ENCODE data around the gene EEFSEC. TPM values are rescaled to one million over a fixed set of nuclear protein-coding genes. Genes with fewer than 3 reads are reported as not detected.

Gene EEFSEC
- total RNA-seq, 2 donors from 2014 or later = 20.8 to 32.7 TPM

DNA sequence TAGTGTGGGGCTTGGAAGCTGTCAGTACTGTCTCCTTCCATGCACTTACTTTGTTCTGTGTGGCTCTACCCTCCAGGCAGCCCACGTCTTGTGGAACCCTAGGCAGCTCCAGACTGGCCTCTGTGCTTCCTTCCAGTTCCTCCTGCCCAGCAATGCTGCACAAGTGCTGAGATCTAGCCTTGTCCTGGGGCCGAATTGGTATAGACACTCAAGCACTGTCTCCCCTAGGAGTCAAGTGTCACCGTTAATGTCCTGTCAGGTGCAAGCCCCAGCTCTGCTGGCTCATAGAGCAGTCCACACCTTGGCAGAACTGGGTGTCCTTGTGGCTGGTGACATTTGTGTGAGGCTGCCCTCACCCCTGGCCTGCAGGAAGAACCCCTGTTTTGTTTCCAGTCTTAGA, 130.1 kb downstream of the EEFSEC start:
- no peak overlapping the region for H3K27ac Mint-ChIP-seq
- ATAC-seq (no peak), DNase-seq (ENCODE audit: low spot score) (no peak)
- peaks cover 0 to 6% of the 10 kb centered on the region in 2 donors for H3K4me1 Mint-ChIP-seq (ENCODE audit: low read depth in 2 of 2)
- no peaks in the 10 kb centered on the region for H3K36me3 Mint-ChIP-seq
- H3K9me3 Mint-ChIP-seq = no peaks in the 10 kb centered on the region
- H3K27me3 Mint-ChIP-seq = no peaks in the 10 kb centered on the region
- H3K4me3 Mint-ChIP-seq = no peak overlapping the region

DNA sequence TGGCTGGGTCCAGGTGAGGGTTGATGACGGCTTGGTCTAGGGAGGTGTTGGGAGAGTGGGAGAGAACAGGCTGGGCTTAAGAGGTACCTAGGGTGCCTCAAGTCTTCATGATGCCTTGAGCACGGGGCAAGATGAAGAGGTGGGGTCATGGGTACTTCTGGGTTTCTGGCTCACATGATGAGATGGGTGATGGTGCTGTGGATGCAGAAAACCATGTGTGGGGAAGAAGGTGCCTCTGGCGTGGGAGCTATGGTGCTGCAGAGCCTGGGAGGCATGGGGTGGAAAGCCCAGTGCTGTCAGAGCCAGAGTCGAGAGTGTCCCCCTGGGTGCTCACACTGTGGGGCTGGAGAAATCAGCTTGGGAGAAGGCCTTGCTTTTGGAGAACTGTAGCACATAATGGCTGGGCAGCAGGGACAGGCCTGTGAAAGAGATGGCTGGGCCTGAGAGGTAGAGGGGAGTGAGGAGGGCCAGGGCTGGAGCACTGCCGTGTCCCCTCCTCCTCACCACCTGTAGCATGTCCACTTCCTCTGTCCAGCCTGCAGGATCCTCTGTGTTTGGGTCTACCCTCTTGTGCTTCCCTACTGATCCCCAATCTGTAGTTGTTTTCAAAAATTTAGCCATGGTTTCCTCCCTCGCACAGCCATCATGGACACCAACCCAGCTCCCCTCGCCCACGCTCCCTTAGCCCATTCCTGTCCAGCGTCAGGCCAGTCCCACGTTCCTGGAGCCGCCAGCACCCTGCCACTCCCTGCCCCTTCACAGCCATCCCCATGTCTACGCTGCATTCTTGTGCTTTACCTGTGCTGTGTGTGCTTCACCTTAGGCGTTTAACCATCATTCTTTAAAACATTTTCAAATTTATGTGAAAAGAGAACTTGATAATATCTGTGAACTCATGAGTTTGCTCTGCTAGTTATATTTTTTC, 132.0 kb downstream of the EEFSEC start:
- DNase-seq (ENCODE audit: low spot score) (no peak), ATAC-seq (peak in 1 of 2 donors; percentile 28)
- Mint-ChIP-seq H3K36me3 (no peaks in the 10 kb centered on the region), H3K9me3 (no peaks in the 10 kb centered on the region), H3K4me3 (no peak overlapping the region), H3K27me3 (no peaks in the 10 kb centered on the region), H3K4me1 (ENCODE audit: low read depth in 2 of 2) (peaks cover 0 to 6% of the 10 kb centered on the region in 2 donors), H3K27ac (no peak overlapping the region)

DNA sequence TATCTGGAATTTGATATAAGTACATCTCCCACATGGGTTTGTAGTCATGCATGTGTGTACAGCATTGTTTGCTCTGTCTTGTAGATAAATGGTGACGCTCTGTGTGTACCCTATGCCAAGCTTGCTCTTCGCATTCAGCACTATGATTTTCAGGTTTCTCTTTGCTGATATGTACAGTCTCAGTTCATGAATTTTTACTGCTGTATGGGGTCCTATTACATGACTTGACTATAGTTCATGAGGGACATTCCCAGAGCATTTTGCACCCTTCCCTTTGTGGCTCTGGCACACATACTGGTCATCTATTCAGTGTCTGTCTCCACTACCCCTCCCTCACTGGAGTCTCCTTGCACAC, 132.7 kb downstream of the EEFSEC start:
- H3K27ac Mint-ChIP-seq = no peak overlapping the region
- H3K36me3 Mint-ChIP-seq = no peaks in the 10 kb centered on the region
- no peak overlapping the region for H3K4me3 Mint-ChIP-seq
- H3K9me3 Mint-ChIP-seq = no peaks in the 10 kb centered on the region
- DNase-seq (ENCODE audit: low spot score) (no peak), ATAC-seq (no peak)
- H3K27me3 Mint-ChIP-seq = no peaks in the 10 kb centered on the region
- H3K4me1 Mint-ChIP-seq (ENCODE audit: low read depth in 2 of 2) = peaks cover 0 to 4% of the 10 kb centered on the region in 2 donors

DNA sequence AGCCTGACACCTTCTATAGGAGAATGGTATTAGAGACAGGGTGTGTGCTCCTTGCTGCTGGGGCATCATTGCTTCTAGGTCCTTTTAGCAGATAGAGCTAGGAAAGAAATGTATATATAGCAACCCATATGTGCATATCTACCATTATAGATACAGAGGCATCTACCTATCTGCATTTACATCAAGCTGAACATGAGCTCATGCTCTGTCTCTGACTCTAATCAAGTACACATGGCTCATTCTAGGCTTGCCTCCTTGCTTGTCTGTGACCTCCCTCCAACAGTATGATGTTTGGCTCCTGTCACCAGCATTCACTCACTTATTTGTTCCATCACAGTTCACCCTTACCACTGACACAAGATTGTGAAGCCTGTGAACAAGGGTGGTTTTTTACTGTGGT, 133.4 kb downstream of the EEFSEC start:
- H3K27me3 Mint-ChIP-seq = no peaks in the 10 kb centered on the region
- peaks cover 0 to 4% of the 10 kb centered on the region in 2 donors for H3K4me1 Mint-ChIP-seq (ENCODE audit: low read depth in 2 of 2)
- H3K9me3 Mint-ChIP-seq = no peaks in the 10 kb centered on the region
- ATAC-seq (no peak), DNase-seq (ENCODE audit: low spot score) (no peak)
- no peak overlapping the region for H3K27ac Mint-ChIP-seq
- H3K36me3 Mint-ChIP-seq = no peaks in the 10 kb centered on the region
- no peak overlapping the region for H3K4me3 Mint-ChIP-seq

DNA sequence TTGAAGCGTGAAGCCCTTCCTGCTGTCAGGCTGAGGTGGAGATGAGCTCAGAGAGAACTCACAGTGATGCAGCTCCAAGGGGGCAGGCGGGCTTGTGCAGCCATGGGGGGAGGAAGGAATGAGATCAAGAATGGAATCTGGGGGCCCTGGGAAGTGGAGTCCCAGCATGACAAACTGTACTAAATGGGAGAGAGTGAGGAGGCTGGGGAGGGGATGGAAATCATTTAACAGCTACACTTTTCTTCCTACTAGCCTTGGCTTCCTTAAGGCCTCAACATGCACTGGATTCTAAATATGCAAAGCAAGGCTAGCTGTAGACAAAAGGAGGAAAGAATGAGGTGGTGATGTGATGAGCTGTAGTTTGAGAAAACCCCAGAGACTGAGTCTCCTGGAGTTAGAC, 133.9 kb downstream of the EEFSEC start:
- H3K36me3 Mint-ChIP-seq = no peaks in the 10 kb centered on the region
- ATAC-seq (no peak), DNase-seq (ENCODE audit: low spot score) (no peak)
- H3K4me3 Mint-ChIP-seq = no peak overlapping the region
- H3K27ac Mint-ChIP-seq = no peak overlapping the region
- no peaks in the 10 kb centered on the region for H3K9me3 Mint-ChIP-seq
- H3K4me1 Mint-ChIP-seq (ENCODE audit: low read depth in 2 of 2) = peaks cover 0 to 4% of the 10 kb centered on the region in 2 donors
- H3K27me3 Mint-ChIP-seq = no peaks in the 10 kb centered on the region

DNA sequence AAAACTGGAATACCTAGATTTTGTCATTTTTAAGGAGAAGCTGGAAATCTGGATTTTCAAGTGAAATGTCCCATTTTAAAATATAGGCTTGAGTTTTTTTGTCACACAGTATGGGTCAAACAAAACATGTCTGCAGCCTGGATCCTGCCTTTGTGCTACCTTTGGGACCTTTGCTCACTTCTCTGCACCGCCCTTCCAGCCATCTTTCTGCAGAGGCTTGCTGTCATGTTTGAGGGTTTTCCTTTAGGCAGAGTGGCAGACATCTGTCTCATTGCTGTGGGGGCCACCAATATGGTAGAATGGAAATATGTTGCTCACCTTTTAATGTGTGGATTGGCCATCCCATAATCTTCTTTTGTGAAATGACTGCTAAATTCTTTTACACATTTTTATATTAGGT, 136.3 kb downstream of the EEFSEC start:
- H3K27ac Mint-ChIP-seq = no peak overlapping the region
- H3K4me1 Mint-ChIP-seq (ENCODE audit: low read depth in 2 of 2) = peaks cover 0 to 7% of the 10 kb centered on the region in 2 donors
- H3K9me3 Mint-ChIP-seq = no peaks in the 10 kb centered on the region
- ATAC-seq (no peak), DNase-seq (ENCODE audit: low spot score) (no peak)
- H3K27me3 Mint-ChIP-seq = no peaks in the 10 kb centered on the region
- H3K36me3 Mint-ChIP-seq = no peaks in the 10 kb centered on the region
- H3K4me3 Mint-ChIP-seq = no peak overlapping the region

DNA sequence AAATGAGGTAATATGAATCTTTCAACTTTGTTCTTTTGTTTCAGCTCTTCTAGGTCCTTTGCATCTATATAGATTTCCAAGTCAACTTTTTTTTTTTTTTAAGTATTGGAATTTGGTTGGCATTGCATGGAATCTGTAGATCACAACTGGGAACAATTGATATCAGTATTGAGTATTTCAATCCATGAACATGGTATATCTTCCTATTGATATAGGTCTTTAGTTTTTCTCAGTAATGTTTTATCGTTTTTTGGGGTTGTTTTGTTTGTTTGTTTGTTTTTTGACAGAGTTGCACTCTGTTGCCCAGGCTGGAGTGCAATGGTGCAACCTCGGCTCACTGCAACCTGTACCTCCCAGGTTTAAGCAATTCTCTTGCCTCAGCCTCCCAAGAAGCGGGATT, 137.2 kb downstream of the EEFSEC start:
- no peaks in the 10 kb centered on the region for H3K36me3 Mint-ChIP-seq
- ATAC-seq = no peak
- peaks cover 0 to 4% of the 10 kb centered on the region in 2 donors for H3K4me1 Mint-ChIP-seq (ENCODE audit: low read depth in 2 of 2)
- no peaks in the 10 kb centered on the region for H3K9me3 Mint-ChIP-seq
- no peak overlapping the region for H3K4me3 Mint-ChIP-seq
- H3K27ac Mint-ChIP-seq = no peak overlapping the region
- H3K27me3 Mint-ChIP-seq = no peaks in the 10 kb centered on the region
- no peak for DNase-seq (ENCODE audit: low spot score)

DNA sequence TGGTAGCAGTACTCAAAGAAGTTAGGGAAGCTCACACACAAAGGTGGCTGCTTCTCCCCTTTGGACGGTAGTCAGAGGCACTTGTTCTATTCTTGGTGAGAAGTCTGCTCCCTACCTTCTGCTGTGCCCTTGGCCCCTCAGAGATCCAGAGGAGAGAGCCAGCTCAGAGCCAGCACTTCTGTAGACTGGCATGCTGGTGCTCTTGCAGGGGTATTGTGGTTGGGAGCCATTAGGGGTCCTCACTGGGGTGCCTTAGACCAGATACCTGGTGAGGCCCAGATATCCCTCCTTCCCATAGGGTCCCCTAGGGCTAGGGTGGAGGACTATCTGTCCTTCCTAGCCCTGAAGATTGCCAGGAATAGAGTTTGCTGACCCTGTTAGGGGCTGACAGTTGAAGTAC, 140.6 kb downstream of the EEFSEC start:
- no peak for ATAC-seq
- no peak overlapping the region for H3K27ac Mint-ChIP-seq

DNA sequence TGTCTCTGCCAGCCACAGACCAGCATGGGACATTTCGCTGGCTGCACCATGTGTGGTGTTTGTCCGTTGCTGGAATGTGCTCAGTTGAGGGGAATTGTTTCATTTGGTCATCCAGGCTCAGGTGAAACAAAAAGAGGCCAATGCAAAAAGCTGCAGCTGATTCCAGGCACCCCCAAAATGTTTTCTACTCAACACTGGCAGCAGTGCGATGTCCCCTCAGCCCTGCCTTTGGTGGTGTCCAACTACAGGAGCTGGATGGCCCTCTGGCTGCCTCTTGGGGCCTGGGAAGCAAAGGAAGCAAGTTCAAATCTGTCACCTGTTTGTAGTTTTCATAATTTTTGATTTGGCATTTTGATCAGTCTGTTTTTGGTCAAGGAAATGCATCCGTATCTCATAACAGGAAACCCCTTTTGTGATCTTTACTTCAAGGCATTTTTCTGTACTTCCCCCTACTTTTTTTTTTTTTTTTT, 141.8 kb downstream of the EEFSEC start:
- Mint-ChIP-seq H3K36me3 (no peaks in the 10 kb centered on the region), H3K4me1 (ENCODE audit: low read depth in 2 of 2) (peaks cover 0 to 4% of the 10 kb centered on the region in 2 donors), H3K27ac (no peak overlapping the region), H3K9me3 (no peaks in the 10 kb centered on the region), H3K27me3 (no peaks in the 10 kb centered on the region), H3K4me3 (no peak overlapping the region)
- DNase-seq (ENCODE audit: low spot score) = no peak
- no peak for ATAC-seq

More for the DNA sequence above, 140.6 kb downstream of the EEFSEC start:
- DNase-seq (ENCODE audit: low spot score) = no peak
- Mint-ChIP-seq H3K4me3 (no peak overlapping the region), H3K9me3 (no peaks in the 10 kb centered on the region), H3K36me3 (no peaks in the 10 kb centered on the region), H3K4me1 (ENCODE audit: low read depth in 2 of 2) (peaks cover 0 to 4% of the 10 kb centered on the region in 2 donors), H3K27me3 (no peaks in the 10 kb centered on the region)

DNA sequence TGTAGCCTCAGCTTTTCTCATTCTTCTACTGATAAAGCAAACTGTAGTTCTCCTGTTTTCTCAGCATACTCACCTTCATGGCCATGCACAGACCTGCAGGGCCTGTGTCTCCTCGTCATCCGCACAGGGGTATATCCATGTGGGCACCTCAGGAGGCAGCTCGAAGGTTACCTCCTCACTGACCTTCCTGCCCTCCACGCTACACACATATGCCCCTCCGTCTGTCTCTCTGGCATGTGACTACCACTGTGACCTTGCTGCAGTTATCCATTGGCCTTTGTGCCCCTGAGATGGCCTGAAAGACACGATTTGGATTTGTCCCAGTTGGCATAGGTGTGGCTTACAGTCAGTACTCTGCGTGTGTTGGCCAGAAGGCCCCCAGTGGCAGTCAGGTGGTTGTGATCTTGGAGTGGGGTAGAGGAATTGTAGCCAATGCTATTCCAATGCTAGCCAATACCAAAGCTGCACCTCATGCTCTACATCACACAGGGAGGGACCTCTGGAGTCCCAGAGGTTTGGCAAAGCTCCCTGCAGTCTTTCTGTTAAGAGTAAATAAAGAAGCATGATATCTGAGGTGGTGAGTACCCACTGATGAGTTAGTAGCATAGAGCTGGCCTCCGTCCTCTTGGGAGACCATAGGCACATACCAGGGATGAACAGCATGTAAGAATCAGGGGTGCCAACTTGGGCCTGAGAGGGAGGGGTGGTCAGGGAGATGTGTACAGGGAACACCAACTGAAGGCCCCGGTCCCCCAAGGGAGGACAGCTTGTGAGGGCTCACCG, 143.4 kb downstream of the EEFSEC start:
- H3K9me3 Mint-ChIP-seq = no peaks in the 10 kb centered on the region
- no peak for DNase-seq (ENCODE audit: low spot score)
- H3K4me3 Mint-ChIP-seq = no peak overlapping the region
- no peaks in the 10 kb centered on the region for H3K36me3 Mint-ChIP-seq
- ATAC-seq = peak in 1 of 2 donors; percentile 56
- H3K27me3 Mint-ChIP-seq = no peaks in the 10 kb centered on the region
- H3K27ac Mint-ChIP-seq = no peak overlapping the region
- H3K4me1 Mint-ChIP-seq (ENCODE audit: low read depth in 2 of 2) = peaks cover 0 to 4% of the 10 kb centered on the region in 2 donors

DNA sequence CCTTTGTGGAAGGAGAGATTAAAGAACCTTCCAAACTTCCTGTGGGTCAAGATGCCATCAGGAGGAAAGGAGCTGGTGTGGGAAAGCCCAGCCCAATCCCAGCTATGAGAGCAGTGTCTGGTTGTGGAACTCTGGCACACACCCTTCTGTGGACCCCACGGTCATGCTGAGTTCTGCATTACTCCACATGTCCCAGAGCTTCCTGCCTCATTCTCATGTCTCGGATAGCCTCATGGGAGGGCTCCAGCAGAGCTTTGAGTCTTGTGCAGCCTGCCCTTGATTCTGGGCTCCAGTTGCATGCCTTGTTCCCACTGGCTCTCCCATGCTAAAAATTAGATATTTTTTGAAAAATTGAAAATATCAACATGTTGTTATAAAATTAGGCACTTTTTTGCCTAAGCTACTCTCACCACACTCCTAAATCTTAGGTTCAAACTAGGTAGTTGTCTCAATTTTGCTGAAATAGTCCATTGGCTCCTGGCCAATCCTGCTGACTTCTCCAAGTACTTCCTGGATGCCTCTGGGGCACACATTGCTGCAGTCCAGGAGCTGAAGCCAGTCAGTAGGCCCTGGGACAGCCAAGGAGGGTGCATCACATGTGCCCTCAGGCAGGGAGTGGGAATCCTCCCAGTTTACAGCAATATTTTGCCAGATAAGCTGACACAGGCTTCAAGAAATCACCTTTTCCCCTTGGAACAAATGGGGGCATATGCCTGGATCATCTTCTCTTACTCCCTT, 144.3 kb downstream of the EEFSEC start:
- H3K27me3 Mint-ChIP-seq = no peaks in the 10 kb centered on the region
- DNase-seq (ENCODE audit: low spot score) (no peak), ATAC-seq (no peak)
- H3K9me3 Mint-ChIP-seq = no peaks in the 10 kb centered on the region
- no peak overlapping the region for H3K4me3 Mint-ChIP-seq
- H3K27ac Mint-ChIP-seq = no peak overlapping the region
- H3K4me1 Mint-ChIP-seq (ENCODE audit: low read depth in 2 of 2) = peaks cover 0 to 4% of the 10 kb centered on the region in 2 donors
- H3K36me3 Mint-ChIP-seq = no peaks in the 10 kb centered on the region

DNA sequence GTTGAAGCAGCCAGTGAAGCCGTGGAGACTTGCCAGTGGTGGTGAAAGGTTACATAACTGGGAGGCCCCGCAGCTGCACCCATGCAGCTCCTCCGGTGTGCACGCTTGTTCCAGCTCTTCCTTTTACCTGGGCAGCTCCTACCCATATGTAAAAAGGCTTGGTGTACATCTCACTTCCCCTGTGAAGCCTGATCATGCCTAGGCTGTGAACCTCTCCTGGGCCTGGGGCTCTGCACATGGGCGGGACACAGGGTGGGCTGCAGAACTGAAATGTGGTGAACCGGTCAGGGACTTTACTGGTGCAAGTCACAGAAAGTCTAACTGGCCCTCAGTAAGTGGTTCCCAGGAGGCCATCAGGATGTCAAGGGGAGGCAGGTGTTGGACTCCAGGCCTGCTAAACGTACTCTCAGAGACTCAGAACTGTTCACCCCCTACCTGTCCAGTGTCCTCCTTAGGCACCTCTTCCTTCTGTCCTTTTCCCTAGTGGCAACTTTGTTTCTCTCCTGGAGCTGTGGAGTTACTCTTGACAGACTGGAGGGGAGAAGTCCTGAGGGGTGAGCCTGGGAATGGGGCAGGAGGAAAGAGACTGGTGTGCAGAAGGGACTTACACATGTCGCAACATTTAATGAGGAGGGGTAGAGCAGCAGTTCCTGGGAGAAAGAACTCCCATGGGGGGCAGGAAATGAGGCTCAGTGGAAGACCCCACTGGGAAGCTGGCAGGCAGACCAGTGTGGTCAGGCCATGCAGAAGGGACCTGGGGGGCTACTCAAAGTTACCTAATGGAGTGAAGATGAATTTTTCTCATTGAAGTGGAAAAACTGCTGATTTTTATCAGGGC, 148.1 kb downstream of the EEFSEC start:
- Mint-ChIP-seq H3K9me3 (no peaks in the 10 kb centered on the region), H3K4me1 (ENCODE audit: low read depth in 2 of 2) (no peaks in the 10 kb centered on the region), H3K4me3 (no peak overlapping the region), H3K27me3 (no peaks in the 10 kb centered on the region), H3K27ac (no peak overlapping the region), H3K36me3 (no peaks in the 10 kb centered on the region)
- ATAC-seq (no peak), DNase-seq (ENCODE audit: low spot score) (no peak)

DNA sequence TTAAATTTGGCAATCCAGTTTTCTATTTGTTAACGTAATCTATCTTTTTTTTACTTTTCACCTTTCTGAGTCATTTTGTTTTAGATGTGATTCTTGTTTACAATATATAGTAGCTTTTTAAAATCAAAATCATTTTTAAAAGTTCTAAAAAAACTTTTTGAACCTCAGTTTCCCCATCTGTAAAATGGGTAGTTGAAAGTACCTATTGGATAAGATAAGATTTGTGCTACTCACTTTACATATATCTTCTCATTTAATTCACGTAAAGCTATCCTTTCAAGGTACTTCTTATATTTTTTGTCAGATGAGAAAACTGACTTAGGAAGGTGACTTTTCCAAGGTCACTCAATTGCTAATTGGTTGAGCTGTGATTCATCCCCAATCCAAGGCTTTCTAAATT, 153.2 kb downstream of the EEFSEC start:
- DNase-seq (ENCODE audit: low spot score) (no peak), ATAC-seq (no peak)
- Mint-ChIP-seq H3K9me3 (no peaks in the 10 kb centered on the region), H3K4me1 (ENCODE audit: low read depth in 2 of 2) (no peaks in the 10 kb centered on the region), H3K27ac (no peak overlapping the region), H3K27me3 (no peaks in the 10 kb centered on the region), H3K4me3 (no peak overlapping the region), H3K36me3 (peaks cover 5% of the 10 kb centered on the region)

Data from natural killer cell treated with Interleukin-12 subunit alpha and Interleukin-12 subunit beta and Interleukin-15 and Interleukin-18, amount 100 ng/mL, for 72 hours (primary cell).